Breast epithelium (tissue), 3 donors: ENCODE results near the gene PTPRK.

Experiments used
- POLR2A ChIP-seq: fragments of 450-650 bp; IDR thresholded peaks from one replicate; pipeline ENCODE4 v1.6.1; 2016; ENCODE audit warnings: antibody characterized with exemption, mild to moderate bottlenecking, moderate library complexity
- POLR2AphosphoS5 ChIP-seq, 3 donors: sonication (generic); formaldehyde crosslinking; IDR thresholded peaks; one replicate each; pipeline ENCODE4 v1.6.1; 2017; ENCODE audit warnings: antibody characterized with exemption in 3 of 3
- TF ChIP-seq, protein P1 (sequence below), 3 donors: fragments of 450-650 bp; IDR thresholded peaks; one replicate each; pipeline ENCODE4 v1.5.1; 2016 to 2017; ENCODE audit warnings: antibody characterized with exemption in 3 of 3, mild to moderate bottlenecking in 3 of 3, moderate library complexity in 3 of 3

DNA sequence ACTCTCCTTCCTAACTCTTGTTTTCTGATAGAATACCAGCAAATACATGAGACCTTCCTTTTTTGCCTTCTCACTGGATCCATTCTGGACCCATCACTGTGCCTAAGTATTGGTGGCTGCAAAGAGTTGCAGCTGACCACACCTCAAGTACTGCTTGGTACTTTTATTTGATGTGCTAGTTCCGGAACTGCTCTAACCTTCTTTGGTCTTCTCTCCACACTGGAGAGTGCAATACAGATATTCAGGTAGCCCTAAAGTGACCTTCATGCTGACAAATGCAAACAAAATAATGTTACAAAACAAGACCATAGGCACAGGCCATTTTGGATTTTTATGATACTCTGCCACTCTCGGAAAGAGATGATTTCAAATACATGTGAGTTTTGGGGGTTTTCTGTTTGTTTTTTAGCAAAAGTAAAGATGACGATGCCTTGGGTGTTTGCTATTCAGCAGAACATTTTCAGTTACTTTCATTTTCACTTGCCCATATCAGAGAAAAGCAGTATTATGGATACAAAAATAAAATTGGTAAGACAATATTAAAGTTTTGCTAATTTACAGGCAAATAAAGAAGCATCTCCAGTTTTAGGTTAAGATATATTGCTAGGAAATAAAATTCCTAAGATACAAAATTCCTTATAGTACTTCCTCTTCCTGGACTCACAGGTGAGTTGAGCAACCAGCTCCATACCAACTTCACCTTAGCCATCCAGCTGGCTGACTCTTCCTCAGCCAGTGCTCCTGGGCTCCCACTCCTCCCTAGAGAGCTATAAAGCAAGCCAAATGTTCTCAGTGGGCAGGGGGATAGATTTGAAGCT is 42.0 kb downstream of the PTPRK start:
- TF ChIP-seq, protein P1, sequence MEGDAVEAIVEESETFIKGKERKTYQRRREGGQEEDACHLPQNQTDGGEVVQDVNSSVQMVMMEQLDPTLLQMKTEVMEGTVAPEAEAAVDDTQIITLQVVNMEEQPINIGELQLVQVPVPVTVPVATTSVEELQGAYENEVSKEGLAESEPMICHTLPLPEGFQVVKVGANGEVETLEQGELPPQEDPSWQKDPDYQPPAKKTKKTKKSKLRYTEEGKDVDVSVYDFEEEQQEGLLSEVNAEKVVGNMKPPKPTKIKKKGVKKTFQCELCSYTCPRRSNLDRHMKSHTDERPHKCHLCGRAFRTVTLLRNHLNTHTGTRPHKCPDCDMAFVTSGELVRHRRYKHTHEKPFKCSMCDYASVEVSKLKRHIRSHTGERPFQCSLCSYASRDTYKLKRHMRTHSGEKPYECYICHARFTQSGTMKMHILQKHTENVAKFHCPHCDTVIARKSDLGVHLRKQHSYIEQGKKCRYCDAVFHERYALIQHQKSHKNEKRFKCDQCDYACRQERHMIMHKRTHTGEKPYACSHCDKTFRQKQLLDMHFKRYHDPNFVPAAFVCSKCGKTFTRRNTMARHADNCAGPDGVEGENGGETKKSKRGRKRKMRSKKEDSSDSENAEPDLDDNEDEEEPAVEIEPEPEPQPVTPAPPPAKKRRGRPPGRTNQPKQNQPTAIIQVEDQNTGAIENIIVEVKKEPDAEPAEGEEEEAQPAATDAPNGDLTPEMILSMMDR (IDR thresholded peaks at IDR 0.05), result no peak
- no peak for TF ChIP-seq POLR2A
- no peak for TF ChIP-seq POLR2AphosphoS5 (IDR thresholded peaks at IDR 0.05)
